ENCODE data around the gene ADARB2. TPM values are rescaled to one million over a fixed set of nuclear protein-coding genes. Genes with fewer than 3 reads are reported as not detected.

Gene ADARB2
- total and polyA plus RNA-seq, 2 experiments from 2014 or later: 2.0 to 5.0 TPM

GRCh38 chr10:1544929-1545328, 192.4 kb downstream of the ADARB2 start:
- H4K20me1 ChIP-seq (replicated peaks; ENCODE audit: insufficient read depth): no peaks in the 10 kb centered on the region
- H3K9me2 ChIP-seq (ENCODE audit: insufficient read depth): no peaks in the 10 kb centered on the region
- no peak for DNase-seq (ENCODE audit: low spot score)
- Mint-ChIP-seq H3K27ac (no peak overlapping the region), H3K36me3 (ENCODE audit: low read depth) (peaks cover 8% of the 10 kb centered on the region; the same call in 2 of the 3 replicates), H3K9me3 (peaks cover 11% of the 10 kb centered on the region), H3K4me1 (peaks cover 2% of the 10 kb centered on the region; the same call in 1 of the 3 replicates), H3K4me3 (no peak overlapping the region), H3K27me3 (ENCODE audit: insufficient read depth, low read depth, poor library complexity) (peaks cover 5% of the 10 kb centered on the region)
- H3K36me3 ChIP-seq (ENCODE audit: insufficient read depth): no peaks in the 10 kb centered on the region
- H3F3A ChIP-seq (replicated peaks; ENCODE audit: low read depth): no peaks in the 10 kb centered on the region
- H3K79me2 ChIP-seq (replicated peaks; ENCODE audit: insufficient read depth): no peaks in the 10 kb centered on the region
- H3K27me3 ChIP-seq (ENCODE audit: insufficient read depth): no peaks in the 10 kb centered on the region
- no peak overlapping the region for H3K27ac ChIP-seq (ENCODE audit: low read depth)
- no peak overlapping the region for H3K4me2 ChIP-seq
- no peak overlapping the region for H3K4me3 ChIP-seq
- ATAC-seq: no peak
- no peak for TF ChIP-seq NANOG (IDR thresholded peaks at IDR 0.05; ENCODE audit: borderline replicate concordance)
- TF ChIP-seq STAT1 (IDR thresholded peaks at IDR 0.05; ENCODE audit: unreplicated experiment): no peak
- no peak for TF ChIP-seq EZH2 (IDR thresholded peaks at IDR 0.05; ENCODE audit: low read depth, unreplicated experiment)
- TF ChIP-seq ETS1 (IDR thresholded peaks at IDR 0.05): no peak
- no peak for TF ChIP-seq ZNF114 (CRISPR knock-in tag; IDR thresholded peaks at IDR 0.05)
- no peak for TF ChIP-seq ZNF331 (CRISPR knock-in tag; IDR thresholded peaks at IDR 0.05; ENCODE audit: low read depth)
- no peak for TF ChIP-seq JUNB (IDR thresholded peaks at IDR 0.05; ENCODE audit: unreplicated experiment)
- TF ChIP-seq CTCF (conservative IDR thresholded peaks at IDR 0.05; ENCODE audit: low read depth in 2 of 2): no peak
- no peak for TF ChIP-seq ZNF462 (CRISPR knock-in tag; IDR thresholded peaks at IDR 0.05)
- no peak for TF ChIP-seq REST (IDR thresholded peaks at IDR 0.05; ENCODE audit: unreplicated experiment)
- TF ChIP-seq POLR2AphosphoS5 (IDR thresholded peaks at IDR 0.05; ENCODE audit: low read depth): no peak
- no peak for TF ChIP-seq CREB1 (CRISPR knock-in tag; IDR thresholded peaks at IDR 0.05; ENCODE audit: low read depth)
- TF ChIP-seq EZH2phosphoT487 (IDR thresholded peaks at IDR 0.05; ENCODE audit: unreplicated experiment): no peak
- no peak overlapping the region for H2AFZ ChIP-seq
- H3K4me1 ChIP-seq (ENCODE audit: insufficient read depth): no peaks in the 10 kb centered on the region
